Parathyroid adenoma (tissue), 2 donors: Measurements from ENCODE around the gene DUOXA2.

Experiments used
- H2AFZ ChIP-seq: fragments of 300-600 bp; sonication (generic); one replicate; pipeline ENCODE4 v1.7.0; 2017; ENCODE audit warnings: antibody characterized with exemption, mild to moderate bottlenecking
- H3K27ac ChIP-seq: fragments of 300-600 bp; sonication (generic); one replicate; pipeline ENCODE4 v1.7.0; 2017
- H3K27me3 ChIP-seq: fragments of 300-600 bp; sonication (generic); one replicate; pipeline ENCODE4 v1.7.0; 2017; ENCODE audit warnings: low read length; ENCODE audit not compliant: control insufficient read depth, insufficient read depth
- H3K36me3 ChIP-seq: fragments of 300-600 bp; sonication (generic); one replicate; pipeline ENCODE4 v1.7.0; 2017; ENCODE audit warnings: low read length; ENCODE audit not compliant: control insufficient read depth, insufficient read depth
- H3K4me1 ChIP-seq: fragments of 300-600 bp; sonication (generic); one replicate; pipeline ENCODE4 v1.7.0; 2017; ENCODE audit warnings: control low read depth
- H3K4me2 ChIP-seq: fragments of 300-600 bp; sonication (generic); one replicate; pipeline ENCODE4 v1.7.0; 2017; ENCODE audit warnings: low read length
- H3K4me3 ChIP-seq: fragments of 300-600 bp; sonication (generic); one replicate; pipeline ENCODE4 v1.7.0; 2017; ENCODE audit warnings: low read depth, low read length
- H3K79me2 ChIP-seq: fragments of 300-600 bp; sonication (generic); one replicate; pipeline ENCODE4 v1.7.0; 2017; ENCODE audit warnings: control low read depth
- H3K9ac ChIP-seq: fragments of 300-600 bp; sonication (generic); one replicate; pipeline ENCODE4 v1.7.0; 2017; ENCODE audit warnings: mild to moderate bottlenecking
- H3K9me3 ChIP-seq: fragments of 300-600 bp; sonication (generic); one replicate; pipeline ENCODE4 v1.7.0; 2017; ENCODE audit warnings: low read length; ENCODE audit not compliant: control insufficient read depth
- CTCF ChIP-seq: fragments of 300-600 bp; sonication (generic); IDR thresholded peaks from one replicate; pipeline ENCODE4 v1.7.0; 2017; ENCODE audit warnings: antibody characterized with exemption, mild to moderate bottlenecking
- donor health status: primary hyperparathyroidism.

The DUOXA2 gene

GRCh38 chr15:45140557-45141250 lies 26.6 kb downstream of the DUOXA2 start:
- H3K4me1 ChIP-seq = no peaks in the 10 kb centered on the region
- H3K4me2 ChIP-seq = no peak overlapping the region
- TF ChIP-seq CTCF = no peak
- no peaks in the 10 kb centered on the region for H3K79me2 ChIP-seq
- no peaks in the 10 kb centered on the region for H3K27me3 ChIP-seq
- no peaks in the 10 kb centered on the region for H3K36me3 ChIP-seq
- no peak overlapping the region for H3K9ac ChIP-seq
- H2AFZ ChIP-seq = no peak overlapping the region
- no peak overlapping the region for H3K27ac ChIP-seq
- no peak overlapping the region for H3K4me3 ChIP-seq
- no peaks in the 10 kb centered on the region for H3K9me3 ChIP-seq

GRCh38 chr15:45141386-45141785 lies 27.3 kb downstream of the DUOXA2 start:
- Histone ChIP-seq H3K9ac (no peak overlapping the region), H3K27ac (no peak overlapping the region), H3K4me3 (no peak overlapping the region), H2AFZ (no peak overlapping the region), H3K36me3 (no peaks in the 10 kb centered on the region), H3K4me1 (no peaks in the 10 kb centered on the region), H3K4me2 (no peak overlapping the region), H3K27me3 (no peaks in the 10 kb centered on the region), H3K79me2 (no peaks in the 10 kb centered on the region), H3K9me3 (no peaks in the 10 kb centered on the region)
- TF ChIP-seq CTCF = no peak

GRCh38 chr15:45143056-45143455 lies 28.9 kb downstream of the DUOXA2 start:
- no peaks in the 10 kb centered on the region for H3K36me3 ChIP-seq
- H3K4me2 ChIP-seq = no peak overlapping the region
- H3K79me2 ChIP-seq = no peaks in the 10 kb centered on the region
- no peaks in the 10 kb centered on the region for H3K4me1 ChIP-seq
- no peak for TF ChIP-seq CTCF
- no peak overlapping the region for H3K4me3 ChIP-seq
- H3K9ac ChIP-seq = no peak overlapping the region
- no peaks in the 10 kb centered on the region for H3K27me3 ChIP-seq
- H2AFZ ChIP-seq = no peak overlapping the region
- no peak overlapping the region for H3K27ac ChIP-seq
- no peaks in the 10 kb centered on the region for H3K9me3 ChIP-seq

- Histone ChIP-seq H3K4me3 (no peak overlapping the region), H3K27ac (no peak overlapping the region), H3K9me3 (no peaks in the 10 kb centered on the region), H3K79me2 (no peaks in the 10 kb centered on the region), H3K4me1 (no peaks in the 10 kb centered on the region), H3K9ac (no peak overlapping the region), H3K36me3 (no peaks in the 10 kb centered on the region), H2AFZ (no peak overlapping the region), H3K27me3 (no peaks in the 10 kb centered on the region), H3K4me2 (no peak overlapping the region)
- no peak for TF ChIP-seq CTCF
Observed at GRCh38 chr15:45143946-45144345, 29.8 kb downstream of the DUOXA2 start.

- H3K4me3 ChIP-seq = no peak overlapping the region
- H3K27ac ChIP-seq = no peak overlapping the region
- no peaks in the 10 kb centered on the region for H3K27me3 ChIP-seq
- no peaks in the 10 kb centered on the region for H3K4me1 ChIP-seq
- H3K4me2 ChIP-seq = no peak overlapping the region
- no peak for TF ChIP-seq CTCF
- H3K9me3 ChIP-seq = no peaks in the 10 kb centered on the region
- no peaks in the 10 kb centered on the region for H3K79me2 ChIP-seq
- H2AFZ ChIP-seq = no peak overlapping the region
- no peaks in the 10 kb centered on the region for H3K36me3 ChIP-seq
- H3K9ac ChIP-seq = no peak overlapping the region
Observed at GRCh38 chr15:45144775-45145174, 30.6 kb downstream of the DUOXA2 start.
